Lower lobe of right lung (tissue), 2 donors: ENCODE data around the gene RHAG. TPM values are rescaled to one million over a fixed set of nuclear protein-coding genes. Genes with fewer than 3 reads are reported as not detected.
"Not testable (repeated sequence)": the region's sequence is repeated elsewhere in the genome, so short reads cannot be mapped to it uniquely, and the experiment has no call there.

Source experiments
- ATAC-seq, 2 donors: fragments of 200-7000 bp; cut with Tn5 transposase; one replicate each; pipeline ENCODE4 v1.9.1; 2020 to 2022; ENCODE audit warnings: mild to moderate bottlenecking in 2 of 2, moderate library complexity in 2 of 2
- DNase-seq: peaks from one replicate; pipeline ENCODE4 v3.0.0-alpha.2; 2020
- H3K27ac ChIP-seq: fragments of 200-600 bp; one replicate; pipeline ENCODE4 v1.8.0; 2022
- H3K27me3 ChIP-seq: fragments of 200-600 bp; one replicate; pipeline ENCODE4 v1.8.0; 2022; ENCODE audit warnings: low read depth
- H3K36me3 ChIP-seq: fragments of 200-600 bp; one replicate; pipeline ENCODE4 v1.8.0; 2022; ENCODE audit warnings: mild to moderate bottlenecking
- H3K4me1 ChIP-seq: fragments of 200-600 bp; one replicate; pipeline ENCODE4 v1.8.0; 2022
- H3K4me3 ChIP-seq: fragments of 200-600 bp; one replicate; pipeline ENCODE4 v1.8.0; 2022; ENCODE audit warnings: mild to moderate bottlenecking
- H3K9me3 ChIP-seq: fragments of 200-600 bp; one replicate; pipeline ENCODE4 v1.8.0; 2022
- intact Hi-C: fragments of 100-400 bp; cut with DNase I; formaldehyde crosslinking; loops from one replicate; pipeline ENCODE4 v1.11.0; 2022
- total RNA-seq: library from RNA; stranded (reverse); fragmentation: NEBNext Ultra II Directional; extraction: Animal tissue kit (Norgen Biotek cat#: 25700); gene quantifications from one replicate; pipeline ENCODE4 v1.2.1, GENCODE V29; 2021
- TF ChIP-seq, protein P1 (sequence below): fragments of 200-600 bp; IDR thresholded peaks from one replicate; pipeline ENCODE4 v1.8.0; 2022; ENCODE audit warnings: antibody characterized with exemption, mild to moderate bottlenecking
- donor health status: DM: no; HTN: yes; CAD: no; lungs with severe emphysema.

RHAG gene
- total RNA-seq, 1 donor from 2014 or later, result not detected

DNA sequence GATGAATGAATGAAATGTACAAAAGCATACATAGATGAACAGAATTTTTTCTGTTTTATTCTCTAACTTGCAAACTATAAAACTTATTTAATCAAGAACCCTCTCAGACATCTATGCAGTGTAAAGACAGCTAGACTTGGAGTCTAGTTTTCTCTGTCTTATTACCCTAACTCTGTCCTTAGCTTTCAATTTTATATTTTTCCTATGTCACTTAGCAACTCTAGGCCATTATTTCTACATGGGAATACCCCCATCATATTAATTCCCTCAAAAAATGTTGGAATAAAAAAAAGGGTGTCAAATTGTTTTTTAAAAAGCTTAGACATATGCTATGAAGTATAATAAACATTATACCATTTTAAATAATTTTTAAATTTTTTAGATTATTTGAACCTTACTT, 1.2 kb downstream of the RHAG start:
- no peak for DNase-seq
- no peak overlapping the region for H3K27ac ChIP-seq
- intact Hi-C loops, result no loop called here
- TF ChIP-seq, protein P1, sequence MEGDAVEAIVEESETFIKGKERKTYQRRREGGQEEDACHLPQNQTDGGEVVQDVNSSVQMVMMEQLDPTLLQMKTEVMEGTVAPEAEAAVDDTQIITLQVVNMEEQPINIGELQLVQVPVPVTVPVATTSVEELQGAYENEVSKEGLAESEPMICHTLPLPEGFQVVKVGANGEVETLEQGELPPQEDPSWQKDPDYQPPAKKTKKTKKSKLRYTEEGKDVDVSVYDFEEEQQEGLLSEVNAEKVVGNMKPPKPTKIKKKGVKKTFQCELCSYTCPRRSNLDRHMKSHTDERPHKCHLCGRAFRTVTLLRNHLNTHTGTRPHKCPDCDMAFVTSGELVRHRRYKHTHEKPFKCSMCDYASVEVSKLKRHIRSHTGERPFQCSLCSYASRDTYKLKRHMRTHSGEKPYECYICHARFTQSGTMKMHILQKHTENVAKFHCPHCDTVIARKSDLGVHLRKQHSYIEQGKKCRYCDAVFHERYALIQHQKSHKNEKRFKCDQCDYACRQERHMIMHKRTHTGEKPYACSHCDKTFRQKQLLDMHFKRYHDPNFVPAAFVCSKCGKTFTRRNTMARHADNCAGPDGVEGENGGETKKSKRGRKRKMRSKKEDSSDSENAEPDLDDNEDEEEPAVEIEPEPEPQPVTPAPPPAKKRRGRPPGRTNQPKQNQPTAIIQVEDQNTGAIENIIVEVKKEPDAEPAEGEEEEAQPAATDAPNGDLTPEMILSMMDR, result no peak
- H3K4me1 ChIP-seq, result no peaks in the 10 kb centered on the region
- H3K36me3 ChIP-seq, result no peaks in the 10 kb centered on the region
- H3K9me3 ChIP-seq, result no peaks in the 10 kb centered on the region
- no peaks in the 10 kb centered on the region for H3K27me3 ChIP-seq
- ATAC-seq, result no peak
- no peak overlapping the region for H3K4me3 ChIP-seq

DNA sequence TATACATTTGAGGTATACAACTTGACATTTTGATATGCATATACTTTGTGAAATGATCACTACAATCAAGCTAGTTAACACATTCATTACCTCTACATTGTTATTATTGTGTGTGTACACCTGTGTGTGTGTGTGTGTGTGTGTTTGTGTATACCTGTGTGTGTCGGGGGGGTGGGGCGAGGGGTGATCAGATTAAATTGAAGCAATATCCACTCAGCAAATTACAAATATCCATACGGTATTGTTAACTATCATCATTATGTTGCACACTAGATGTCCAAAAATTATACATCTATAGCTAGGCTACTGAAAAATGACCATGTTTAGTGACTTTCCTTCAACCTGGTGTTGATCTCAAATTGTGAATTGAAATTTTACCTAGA, 1.8 kb downstream of the RHAG start:
- intact Hi-C loops, result no loop called here
- ATAC-seq (no peak), DNase-seq (no peak)
- H3K27ac ChIP-seq, result no peak overlapping the region
- TF ChIP-seq, protein P1, result no peak
- no peaks in the 10 kb centered on the region for H3K36me3 ChIP-seq
- H3K4me3 ChIP-seq, result no peak overlapping the region
- H3K4me1 ChIP-seq, result no peaks in the 10 kb centered on the region
- H3K27me3 ChIP-seq, result no peaks in the 10 kb centered on the region
- no peaks in the 10 kb centered on the region for H3K9me3 ChIP-seq

GRCh38 chr6:49634092-49634835, 2.4 kb downstream of the RHAG start:
- ATAC-seq (no peak), DNase-seq (no peak)
- TF ChIP-seq, protein P1, result no peak

GRCh38 chr6:49633541-49633940, 3.1 kb downstream of the RHAG start:
- ATAC-seq, result no peak
- no peak overlapping the region for H3K4me3 ChIP-seq

More at GRCh38 chr6:49634092-49634835, 2.4 kb downstream of the RHAG start:
- Histone ChIP-seq H3K4me1 (no peaks in the 10 kb centered on the region), H3K27ac (no peak overlapping the region), H3K36me3 (no peaks in the 10 kb centered on the region), H3K27me3 (no peaks in the 10 kb centered on the region), H3K4me3 (no peak overlapping the region), H3K9me3 (no peaks in the 10 kb centered on the region)
- intact Hi-C loops, result no loop called here

DNA sequence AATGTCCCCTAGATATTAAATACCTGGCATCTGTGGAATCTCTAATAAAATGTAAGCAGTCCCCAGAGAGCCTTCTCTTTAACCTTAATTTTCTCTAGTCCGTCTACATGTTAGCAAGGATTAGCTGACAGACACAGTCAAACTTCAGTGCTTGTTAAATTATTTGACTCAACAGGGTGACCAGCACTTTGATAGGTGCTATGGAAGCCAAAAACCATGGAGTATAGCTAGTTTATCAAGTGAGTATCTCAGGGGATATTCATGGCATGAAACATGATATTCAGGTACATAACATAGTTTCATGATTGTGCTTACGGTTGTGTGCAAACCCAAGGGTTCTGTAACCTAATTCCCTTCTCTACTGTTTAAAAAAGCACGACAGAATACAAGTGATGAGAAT, 3.9 kb downstream of the RHAG start:
- H3K36me3 ChIP-seq, result no peaks in the 10 kb centered on the region
- TF ChIP-seq, protein P1, result no peak
- H3K27ac ChIP-seq, result no peak overlapping the region
- ATAC-seq (no peak), DNase-seq (no peak)
- no peaks in the 10 kb centered on the region for H3K4me1 ChIP-seq
- intact Hi-C loops, result no loop called here
- no peaks in the 10 kb centered on the region for H3K27me3 ChIP-seq
- no peak overlapping the region for H3K4me3 ChIP-seq
- no peaks in the 10 kb centered on the region for H3K9me3 ChIP-seq

More at GRCh38 chr6:49633541-49633940, 3.1 kb downstream of the RHAG start:
- no peaks in the 10 kb centered on the region for H3K36me3 ChIP-seq
- TF ChIP-seq, protein P1, result no peak
- H3K27ac ChIP-seq, result no peak overlapping the region
- intact Hi-C loops, result no loop called here
- no peaks in the 10 kb centered on the region for H3K9me3 ChIP-seq
- DNase-seq, result no peak
- no peaks in the 10 kb centered on the region for H3K27me3 ChIP-seq
- no peaks in the 10 kb centered on the region for H3K4me1 ChIP-seq

GRCh38 chr6:49629485-49630088, 7.1 kb downstream of the RHAG start:
- DNase-seq, result not testable (repeated sequence)
- intact Hi-C loops, result loop anchor here (10.0 kb wide), 1 partner anchor 225 kb away; no protein-coding TSS in a partner anchor

More at GRCh38 chr6:49629485-49630088, 7.1 kb downstream of the RHAG start:
- not testable (repeated sequence) for H3K27me3 ChIP-seq, H3K9me3 ChIP-seq, H3K27ac ChIP-seq, H3K36me3 ChIP-seq, H3K4me3 ChIP-seq, H3K4me1 ChIP-seq, ATAC-seq
